Subcutaneous adipose tissue (tissue), 4 donors: Measurements from ENCODE around the gene FGF21. TPM values are rescaled to one million over a fixed set of nuclear protein-coding genes. Genes with fewer than 3 reads are reported as not detected.

Experiments
- total RNA-seq, 4 donors: library from RNA; depleted of rRNA; stranded (reverse); fragments of >200 nt; gene quantifications; one replicate each; pipeline ENCODE4 v1.1.0, GENCODE V29; 2016
- TF ChIP-seq, protein P1 (sequence below): fragments of 450-650 bp; IDR thresholded peaks from one replicate; pipeline ENCODE4 v1.5.1; 2016; ENCODE audit warnings: low read depth, mild to moderate bottlenecking, control low read depth, antibody characterized with exemption, moderate library complexity

FGF21 gene
- total RNA-seq, 4 donors from 2014 or later = not detected

- TF ChIP-seq, protein P1, sequence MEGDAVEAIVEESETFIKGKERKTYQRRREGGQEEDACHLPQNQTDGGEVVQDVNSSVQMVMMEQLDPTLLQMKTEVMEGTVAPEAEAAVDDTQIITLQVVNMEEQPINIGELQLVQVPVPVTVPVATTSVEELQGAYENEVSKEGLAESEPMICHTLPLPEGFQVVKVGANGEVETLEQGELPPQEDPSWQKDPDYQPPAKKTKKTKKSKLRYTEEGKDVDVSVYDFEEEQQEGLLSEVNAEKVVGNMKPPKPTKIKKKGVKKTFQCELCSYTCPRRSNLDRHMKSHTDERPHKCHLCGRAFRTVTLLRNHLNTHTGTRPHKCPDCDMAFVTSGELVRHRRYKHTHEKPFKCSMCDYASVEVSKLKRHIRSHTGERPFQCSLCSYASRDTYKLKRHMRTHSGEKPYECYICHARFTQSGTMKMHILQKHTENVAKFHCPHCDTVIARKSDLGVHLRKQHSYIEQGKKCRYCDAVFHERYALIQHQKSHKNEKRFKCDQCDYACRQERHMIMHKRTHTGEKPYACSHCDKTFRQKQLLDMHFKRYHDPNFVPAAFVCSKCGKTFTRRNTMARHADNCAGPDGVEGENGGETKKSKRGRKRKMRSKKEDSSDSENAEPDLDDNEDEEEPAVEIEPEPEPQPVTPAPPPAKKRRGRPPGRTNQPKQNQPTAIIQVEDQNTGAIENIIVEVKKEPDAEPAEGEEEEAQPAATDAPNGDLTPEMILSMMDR = no peak
Measured at GRCh38 chr19:48757089-48757675, 1.9 kb downstream of the FGF21 start.

- TF ChIP-seq, protein P1 = no peak
Measured at GRCh38 chr19:48757741-48758144, 2.4 kb downstream of the FGF21 start.

- TF ChIP-seq, protein P1 = no peak
Measured at GRCh38 chr19:48760504-48761205, 5.3 kb downstream of the FGF21 start.

DNA sequence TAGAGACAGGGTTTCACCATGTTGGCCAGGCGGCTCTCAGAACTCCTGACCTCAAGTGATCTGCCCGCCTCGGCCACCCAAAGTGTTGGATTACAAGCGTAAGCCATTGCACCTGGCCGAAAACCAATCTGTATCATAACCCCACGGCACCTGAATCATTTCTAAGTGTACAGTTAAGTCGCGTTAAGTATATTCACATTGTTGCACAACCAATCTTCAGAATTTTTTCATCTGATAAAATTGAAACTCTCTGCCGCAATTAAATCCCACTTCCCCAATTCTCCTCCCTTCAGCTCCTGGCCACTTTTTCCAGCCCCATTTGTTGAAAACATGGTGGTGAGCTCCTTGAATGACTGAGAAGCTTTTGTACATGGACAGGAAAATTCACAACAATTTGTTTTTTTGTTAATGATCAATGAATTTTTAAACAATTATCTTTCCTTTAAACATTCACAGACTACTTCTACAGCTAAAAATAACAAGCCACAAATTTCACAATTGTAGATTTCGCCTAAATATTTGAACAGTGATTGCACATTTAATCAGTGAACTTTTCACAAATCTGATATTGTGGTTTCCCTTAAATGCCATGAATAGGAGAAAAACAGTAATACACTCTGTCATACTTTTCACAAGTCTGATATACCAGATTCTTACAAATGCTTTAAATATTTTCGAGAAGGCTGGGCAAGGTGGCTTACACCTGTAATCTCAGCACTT, 13.8 kb downstream of the FGF21 start:
- TF ChIP-seq, protein P1 = no peak

GRCh38 chr19:48770266-48770665, 14.9 kb downstream of the FGF21 start:
- TF ChIP-seq, protein P1 = no peak

DNA sequence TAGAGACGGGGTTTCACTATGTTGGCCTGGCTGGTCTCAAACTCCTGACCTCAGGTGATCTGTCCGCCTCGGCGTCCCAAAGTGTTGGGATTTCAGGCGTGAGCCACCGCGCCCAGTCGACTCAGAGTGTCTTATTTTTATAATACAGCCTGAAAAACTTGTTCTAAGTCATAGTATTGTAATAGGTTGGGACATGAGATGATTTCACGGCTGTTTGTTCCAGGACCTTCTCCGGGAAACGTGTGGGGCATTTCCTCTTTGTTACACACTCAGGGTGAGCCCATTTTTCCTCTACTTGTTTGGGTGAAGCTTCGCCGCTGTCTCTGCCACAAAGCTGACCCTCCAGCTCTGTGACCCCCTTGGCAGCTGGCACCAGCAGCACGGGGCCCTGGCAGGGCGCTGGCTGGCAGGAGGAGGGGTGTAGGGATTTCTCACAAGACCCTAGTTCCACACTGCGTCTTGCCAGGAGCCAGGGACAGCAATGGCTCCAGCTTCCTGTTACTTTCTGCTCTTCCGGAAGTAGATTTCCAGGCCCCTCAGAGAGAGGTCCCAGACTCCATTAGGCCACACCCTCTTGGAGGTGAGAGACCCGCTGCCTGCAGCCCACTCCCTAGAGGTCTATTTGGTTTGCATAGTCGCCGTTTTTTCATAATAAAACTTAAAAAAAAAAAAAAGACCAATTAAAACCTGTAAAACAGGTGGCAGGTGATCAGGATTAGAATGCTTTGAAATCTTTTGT, 15.6 kb downstream of the FGF21 start:
- TF ChIP-seq, protein P1 = no peak
